AG04450 (cell line): ENCODE data around the gene KCNJ15. TPM values are rescaled to one million over a fixed set of nuclear protein-coding genes. Genes with fewer than 3 reads are reported as not detected.
"Not testable (repeated sequence)": the region's sequence is repeated elsewhere in the genome, so short reads cannot be mapped to it uniquely, and the experiment has no call there.

Experiments used
- CTCF ChIA-PET: fragments of 300-600, 350-600 bp; formaldehyde crosslinking; extraction: SDS; loops from one replicate; lab custom pipeline; 2022; ENCODE audit warnings: antibody characterized with exemption, inconsistent platforms; lab: Charles Lee
- POLR2A ChIA-PET: fragments of 350-600 bp; formaldehyde crosslinking; extraction: SDS; loops from one replicate; lab custom pipeline; 2021; ENCODE audit warnings: antibody characterized with exemption, inconsistent platforms; lab: Yijun Ruan, JAX
- DNase-seq: peaks from one replicate; pipeline ENCODE4 v3.0.0-alpha.2; 2011; ENCODE audit warnings: low read depth, low spot score
- H3K27ac ChIP-seq: one replicate; pipeline ENCODE4 v1.5.1; 2012; ENCODE audit warnings: low read depth, low read length, control low read depth
- H3K27me3 ChIP-seq: one replicate; pipeline ENCODE4 v1.6.0; 2012; ENCODE audit warnings: low read length; ENCODE audit not compliant: control insufficient read depth, insufficient read depth
- H3K4me3 ChIP-seq: 2 replicates; pipeline ENCODE4 v1.5.1; 2011; ENCODE audit warnings: mild to moderate bottlenecking, low read depth, low read length, control low read depth
- H3K9me3 ChIP-seq: 2 replicates; pipeline ENCODE4 v1.5.1; 2012; ENCODE audit warnings: low read length; ENCODE audit not compliant: control insufficient read depth, insufficient read depth
- polyA plus RNA-seq: library from polyadenylated mRNA; depleted of rRNA; stranded (reverse); fragments of >200 nt; gene quantifications from 2 replicates; pipeline ENCODE4 v1.2.3, GENCODE V29; 2011
- TF ChIP-seq, protein P1 (sequence below): IDR thresholded peaks from 2 replicates; pipeline ENCODE4 v1.5.1; 2011; ENCODE audit warnings: low read depth, low read length, control low read depth, inconsistent platforms

KCNJ15 gene
- polyA plus RNA-seq, 1 experiment = 0.07 TPM

DNA sequence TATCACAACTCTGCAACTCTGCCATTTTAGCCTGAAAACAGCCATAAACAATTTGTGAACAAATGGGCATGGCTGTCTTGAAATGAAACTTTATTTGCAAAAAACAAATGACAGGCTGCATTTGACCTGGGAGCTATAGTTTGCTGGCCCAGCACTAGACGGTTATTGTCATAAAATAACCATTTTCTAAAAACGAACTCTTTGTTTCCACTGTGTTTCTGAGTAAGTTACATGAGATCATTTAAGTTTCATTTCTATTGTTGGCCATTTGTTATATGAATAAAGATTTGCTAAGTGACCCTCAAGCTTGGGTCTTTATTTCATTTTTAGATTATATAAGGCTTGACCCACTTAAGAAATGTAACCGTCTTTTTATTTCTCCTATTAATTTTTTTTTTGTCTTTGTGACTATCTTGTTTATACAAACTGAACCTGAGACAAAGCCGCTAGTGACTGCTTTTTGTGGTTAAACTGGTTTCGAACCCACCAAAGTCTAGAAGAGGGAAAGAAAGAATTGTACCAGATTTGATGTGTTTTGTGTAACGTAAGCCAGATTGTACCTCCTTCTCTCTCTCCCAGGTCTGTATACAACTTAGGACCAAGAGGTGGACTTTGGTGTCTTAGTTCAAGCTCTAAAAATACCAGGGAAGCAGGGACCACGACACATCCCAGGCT lies 12.9 kb upstream of the KCNJ15 start:
- CTCF ChIA-PET = interaction anchor here (0.7 to 1.6 kb wide), 3 partner anchors 8 to 108 kb away, joined by 3 to 7 read pairs (median 4); no protein-coding TSS in a partner anchor
- H3K27me3 ChIP-seq = no peaks in the 10 kb centered on the region
- TF ChIP-seq, protein P1, sequence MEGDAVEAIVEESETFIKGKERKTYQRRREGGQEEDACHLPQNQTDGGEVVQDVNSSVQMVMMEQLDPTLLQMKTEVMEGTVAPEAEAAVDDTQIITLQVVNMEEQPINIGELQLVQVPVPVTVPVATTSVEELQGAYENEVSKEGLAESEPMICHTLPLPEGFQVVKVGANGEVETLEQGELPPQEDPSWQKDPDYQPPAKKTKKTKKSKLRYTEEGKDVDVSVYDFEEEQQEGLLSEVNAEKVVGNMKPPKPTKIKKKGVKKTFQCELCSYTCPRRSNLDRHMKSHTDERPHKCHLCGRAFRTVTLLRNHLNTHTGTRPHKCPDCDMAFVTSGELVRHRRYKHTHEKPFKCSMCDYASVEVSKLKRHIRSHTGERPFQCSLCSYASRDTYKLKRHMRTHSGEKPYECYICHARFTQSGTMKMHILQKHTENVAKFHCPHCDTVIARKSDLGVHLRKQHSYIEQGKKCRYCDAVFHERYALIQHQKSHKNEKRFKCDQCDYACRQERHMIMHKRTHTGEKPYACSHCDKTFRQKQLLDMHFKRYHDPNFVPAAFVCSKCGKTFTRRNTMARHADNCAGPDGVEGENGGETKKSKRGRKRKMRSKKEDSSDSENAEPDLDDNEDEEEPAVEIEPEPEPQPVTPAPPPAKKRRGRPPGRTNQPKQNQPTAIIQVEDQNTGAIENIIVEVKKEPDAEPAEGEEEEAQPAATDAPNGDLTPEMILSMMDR = no peak
- no peaks in the 10 kb centered on the region for H3K9me3 ChIP-seq
- no peak overlapping the region for H3K27ac ChIP-seq
- no peak for DNase-seq
- POLR2A ChIA-PET = no interaction called here
- H3K4me3 ChIP-seq = no peak overlapping the region

GRCh38 chr21:38244407-38244787 lies 12.4 kb upstream of the KCNJ15 start:
- TF ChIP-seq, protein P1 = no peak
- Histone ChIP-seq H3K27me3 (no peaks in the 10 kb centered on the region), H3K9me3 (no peaks in the 10 kb centered on the region), H3K4me3 (no peak overlapping the region), H3K27ac (no peak overlapping the region)
- DNase-seq = no peak
- ChIA-PET CTCF (interaction anchor here (0.7 to 1.4 kb wide), 2 partner anchors 9 to 108 kb away, joined by 3 to 4 read pairs; no protein-coding TSS in a partner anchor), POLR2A (no interaction called here)

DNA sequence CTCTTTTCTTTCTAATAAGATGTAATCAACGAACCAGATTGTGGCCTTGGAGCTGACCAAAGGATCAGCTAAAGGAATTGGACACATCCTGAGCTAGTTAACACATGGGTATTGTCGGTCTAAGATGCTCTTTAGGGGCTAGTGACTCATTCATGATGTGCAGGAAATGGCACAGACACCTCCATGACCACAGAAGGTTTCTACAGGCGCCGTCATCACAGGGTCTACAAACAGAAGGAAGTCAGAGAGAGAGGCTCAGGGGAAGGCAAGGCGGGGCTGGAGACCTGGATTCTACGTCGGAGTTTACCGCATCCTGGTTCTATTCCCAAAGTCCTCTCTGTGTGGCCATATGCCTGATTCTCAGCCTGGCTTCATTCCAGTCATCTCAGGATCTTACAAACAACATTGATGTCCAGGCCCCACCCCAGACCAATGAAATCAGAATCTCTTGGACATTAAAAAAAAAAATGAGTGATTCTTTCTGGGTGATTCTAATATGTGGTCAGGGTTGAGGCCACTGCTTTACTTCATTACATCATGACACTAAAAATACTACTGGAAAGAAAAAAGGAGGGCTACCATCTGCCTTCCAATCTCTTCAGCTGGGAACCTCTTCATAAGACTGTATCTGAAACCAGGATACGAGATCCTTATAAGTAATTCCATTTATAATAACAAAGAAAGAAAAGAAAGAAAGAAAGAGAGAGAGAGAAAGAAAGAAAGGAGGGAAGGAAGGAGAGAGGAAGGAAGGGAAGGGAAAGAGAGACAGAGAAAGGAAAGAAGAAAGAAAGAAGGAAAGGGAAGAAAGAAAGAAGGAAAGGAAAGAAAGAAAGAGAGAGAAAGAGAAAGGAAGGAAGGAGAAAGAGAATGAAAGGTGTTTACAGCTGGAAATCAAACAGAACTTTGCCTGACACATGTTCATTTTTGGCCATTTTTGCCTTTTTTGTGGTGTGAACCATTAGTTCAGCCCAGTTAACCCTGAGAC lies 11.6 kb upstream of the KCNJ15 start:
- peak; percentile 74 for DNase-seq
- H3K27ac ChIP-seq = no peak overlapping the region
- H3K4me3 ChIP-seq = no peak overlapping the region
- POLR2A ChIA-PET = no interaction called here
- no peaks in the 10 kb centered on the region for H3K9me3 ChIP-seq
- TF ChIP-seq, protein P1 = no peak
- H3K27me3 ChIP-seq = no peaks in the 10 kb centered on the region
- CTCF ChIA-PET = interaction anchor here (0.6 to 1.6 kb wide), 3 partner anchors 8 to 26 kb away, joined by 3 to 7 read pairs (median 4); no protein-coding TSS in a partner anchor

DNA sequence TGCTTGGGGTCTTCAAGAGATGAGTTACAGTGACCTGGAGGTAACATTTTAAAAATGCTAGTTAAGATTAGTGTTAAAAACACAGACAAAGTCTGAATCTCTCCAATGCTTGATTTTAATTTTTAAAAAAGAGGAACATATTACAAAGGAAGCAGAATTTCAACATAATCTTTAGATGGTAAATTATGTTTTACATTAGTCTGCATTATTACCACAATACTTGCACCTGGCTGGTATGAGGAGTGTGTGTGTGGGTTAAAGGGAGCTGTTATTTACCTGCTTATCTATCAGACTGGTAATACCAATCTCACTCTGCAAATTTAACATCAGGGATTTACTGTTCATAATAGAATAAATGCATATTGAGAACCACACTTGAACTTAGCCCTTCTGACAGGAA lies 10.3 kb upstream of the KCNJ15 start:
- no peak for DNase-seq
- ChIA-PET POLR2A (no interaction called here), CTCF (interaction anchor here (0.7 to 1.6 kb wide), 4 partner anchors 27 to 110 kb away, joined by 3 to 7 read pairs (median 3); no protein-coding TSS in a partner anchor)
- Histone ChIP-seq H3K9me3 (no peaks in the 10 kb centered on the region), H3K27me3 (no peaks in the 10 kb centered on the region), H3K4me3 (no peak overlapping the region), H3K27ac (no peak overlapping the region)
- TF ChIP-seq, protein P1 = no peak

DNA sequence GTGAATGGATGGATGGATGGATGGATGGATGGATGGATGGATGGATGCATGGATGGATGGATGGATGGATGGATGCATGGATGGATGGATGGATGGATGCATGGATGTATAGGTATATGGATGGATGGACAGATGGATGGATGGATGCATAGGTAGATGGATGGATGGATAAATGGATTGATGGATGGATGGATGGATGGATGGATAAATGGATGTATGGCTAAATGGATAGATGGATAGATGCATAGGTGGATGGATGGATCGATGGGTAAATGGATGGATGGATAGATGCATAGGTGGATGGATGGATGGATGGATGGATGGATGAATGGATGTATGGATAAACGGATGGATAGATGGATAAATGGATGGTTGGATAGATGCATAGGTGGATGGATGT lies 9.7 kb upstream of the KCNJ15 start:
- H3K4me3 ChIP-seq, H3K9me3 ChIP-seq, DNase-seq, H3K27me3 ChIP-seq, POLR2A ChIA-PET, H3K27ac ChIP-seq: not testable (repeated sequence)
- CTCF ChIA-PET = interaction anchor here (0.7 to 1.2 kb wide), 3 partner anchors 87 to 109 kb away, joined by 3 read pairs; no protein-coding TSS in a partner anchor
